ENCODE results near the gene SLC6A17.

The SLC6A17 gene

DNA sequence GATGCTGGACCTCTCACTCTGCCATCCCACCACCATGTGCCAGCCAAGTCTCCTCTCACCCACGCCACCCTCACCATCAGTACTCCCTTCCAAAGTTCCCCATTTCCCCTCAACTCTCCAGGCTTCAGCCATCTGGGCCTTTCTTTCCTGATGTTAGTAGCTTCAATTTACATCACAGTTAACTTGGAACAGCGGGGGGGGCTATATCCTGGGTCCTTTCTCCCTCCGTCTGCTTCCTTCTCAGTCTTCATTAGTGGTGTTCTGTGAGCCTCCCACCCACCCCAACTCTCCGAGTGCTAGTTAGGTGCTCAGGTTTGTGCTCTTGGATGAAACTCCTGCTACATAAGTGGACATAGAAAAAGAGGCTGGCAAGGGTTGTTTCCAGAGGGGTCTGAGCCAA lies 91.8 kb downstream of the SLC6A17 start:
- no peak for DNase-seq (ENCODE audit: low spot score)

DNA sequence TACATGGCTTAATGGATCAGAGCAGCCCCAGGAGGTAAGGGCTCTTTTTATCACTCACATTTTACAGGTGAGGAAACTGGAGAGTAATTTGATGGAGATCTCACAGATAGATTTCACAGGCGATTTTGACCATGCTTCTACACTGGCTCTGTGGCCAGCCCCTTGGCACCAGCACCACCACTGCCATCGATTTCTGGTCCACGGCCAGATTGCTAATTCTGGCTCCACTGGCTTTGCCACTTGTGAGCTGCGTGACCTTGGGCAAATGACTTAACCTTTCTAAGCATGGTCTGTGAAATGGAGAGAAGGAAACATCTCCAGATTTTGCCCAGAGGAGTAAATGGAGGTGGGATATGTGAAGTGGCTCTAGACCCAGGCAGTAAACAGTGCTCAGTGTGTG lies 92.4 kb downstream of the SLC6A17 start:
- no peak for DNase-seq (ENCODE audit: low spot score)

DNA sequence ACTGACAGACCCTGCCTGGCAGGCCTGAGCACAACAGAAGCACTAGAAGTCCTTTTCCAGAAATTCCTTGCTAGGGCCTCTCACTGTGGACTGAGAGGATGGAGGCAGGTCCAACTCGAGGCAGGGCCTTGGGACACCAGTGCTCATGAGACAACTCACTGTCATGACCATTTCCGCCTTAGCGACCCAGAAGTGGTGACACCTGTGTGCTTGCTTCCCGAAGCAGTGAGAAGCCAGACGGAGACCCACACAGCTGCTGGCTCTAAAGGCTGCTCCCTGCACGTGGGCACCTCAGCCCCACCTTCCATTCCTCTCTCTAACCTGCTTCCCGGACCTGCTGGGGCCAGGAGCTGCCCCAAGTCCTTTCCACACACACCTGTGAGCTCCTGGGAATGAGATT lies 92.9 kb downstream of the SLC6A17 start:
- DNase-seq (ENCODE audit: low spot score): no peak

DNA sequence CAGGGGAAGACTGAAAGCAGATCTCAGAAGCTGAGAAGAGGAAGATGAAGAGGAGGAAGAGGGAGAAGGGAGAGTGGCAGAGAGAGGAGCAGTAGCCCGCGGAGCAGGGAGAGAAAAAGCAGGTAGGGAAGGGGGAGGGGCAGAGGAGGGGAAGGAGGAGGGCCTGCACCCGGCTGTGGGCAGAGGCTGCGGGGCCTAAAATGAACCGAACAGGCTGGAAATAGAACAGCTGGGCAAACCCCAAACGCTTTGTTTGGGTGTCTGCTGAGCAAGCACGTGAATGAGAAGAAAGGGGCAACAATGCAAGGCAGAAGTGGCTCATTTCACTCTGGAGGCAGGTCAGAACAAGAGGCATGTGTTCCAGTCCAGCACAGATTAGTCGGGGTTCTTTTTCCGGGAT lies 93.3 kb downstream of the SLC6A17 start:
- no peak for DNase-seq (ENCODE audit: low spot score)

DNA sequence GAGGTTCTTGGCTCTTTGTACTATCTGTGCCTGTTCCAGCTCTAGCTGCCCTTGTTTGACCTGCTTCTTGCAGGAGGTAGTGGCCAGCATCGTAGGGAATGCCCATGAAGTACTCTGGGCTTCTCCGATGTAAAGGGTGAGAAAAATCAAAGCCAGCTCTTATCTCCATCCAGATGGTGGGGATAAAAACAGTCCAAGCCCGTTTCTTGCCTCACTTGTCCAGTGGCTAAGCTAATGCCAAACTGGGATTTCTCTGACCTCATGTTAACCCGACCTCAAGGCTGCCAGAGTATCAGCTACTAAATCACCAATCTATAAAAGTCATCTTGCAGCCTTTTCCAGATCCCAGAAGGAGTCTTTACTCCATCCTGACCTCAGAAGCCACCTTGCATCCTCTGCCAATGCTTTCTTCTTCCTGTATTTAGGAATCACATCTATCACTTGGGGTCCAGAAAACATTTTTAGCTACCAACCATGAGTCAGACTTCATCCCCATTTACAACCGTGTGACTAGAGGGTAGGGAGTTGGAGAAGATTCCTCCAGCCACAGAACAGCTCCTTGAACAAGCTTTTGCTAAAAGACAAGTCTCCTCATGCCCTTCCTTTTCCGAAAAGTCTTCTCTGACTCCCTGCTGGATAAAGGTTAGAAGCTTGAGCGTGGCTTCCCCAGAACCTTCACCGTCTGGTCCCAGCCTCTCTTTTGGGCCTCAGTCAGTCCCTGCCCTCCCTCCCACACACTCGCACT lies 95.8 kb downstream of the SLC6A17 start:
- DNase-seq (ENCODE audit: low spot score): no peak

DNA sequence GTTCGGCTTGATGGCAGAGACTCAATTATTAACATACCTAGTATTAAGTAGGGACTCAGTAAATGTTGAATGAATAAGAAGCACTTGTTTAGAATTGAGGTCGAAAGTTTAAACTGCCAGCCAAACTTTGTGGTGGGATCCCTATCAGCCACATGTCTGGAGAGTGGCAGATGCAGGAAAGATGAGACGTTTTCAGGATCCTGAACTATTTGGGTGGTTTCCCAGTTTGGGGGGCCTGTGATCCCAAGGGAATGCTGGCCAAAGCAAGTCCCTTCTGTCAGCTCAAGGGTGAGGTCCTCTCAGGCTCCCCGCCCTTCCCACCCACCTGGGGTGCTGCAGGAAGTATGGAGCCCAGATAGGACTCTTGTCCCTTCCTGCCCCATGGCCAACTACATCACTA lies 98.5 kb downstream of the SLC6A17 start:
- DNase-seq (ENCODE audit: low spot score): no peak

DNA sequence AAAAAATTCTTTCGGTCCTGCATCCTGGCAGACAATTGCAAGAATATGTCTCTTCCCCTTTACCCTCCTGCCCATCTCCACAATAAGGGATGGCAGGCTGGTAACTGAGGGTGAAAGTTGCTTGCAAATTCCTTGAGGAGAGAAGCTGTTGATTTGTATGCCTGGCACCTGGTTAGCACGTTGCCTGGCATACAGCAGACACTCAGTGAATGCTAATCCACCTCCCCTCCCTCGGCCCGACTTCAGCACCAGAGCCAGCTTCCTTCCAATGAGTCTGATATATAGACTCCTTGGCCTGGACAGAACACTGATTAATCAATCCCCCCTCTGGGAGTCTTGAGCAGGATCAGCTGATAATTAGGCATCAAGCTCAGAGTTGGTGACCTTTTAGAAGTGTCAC lies 99.0 kb downstream of the SLC6A17 start:
- DNase-seq (ENCODE audit: low spot score): no peak

DNA sequence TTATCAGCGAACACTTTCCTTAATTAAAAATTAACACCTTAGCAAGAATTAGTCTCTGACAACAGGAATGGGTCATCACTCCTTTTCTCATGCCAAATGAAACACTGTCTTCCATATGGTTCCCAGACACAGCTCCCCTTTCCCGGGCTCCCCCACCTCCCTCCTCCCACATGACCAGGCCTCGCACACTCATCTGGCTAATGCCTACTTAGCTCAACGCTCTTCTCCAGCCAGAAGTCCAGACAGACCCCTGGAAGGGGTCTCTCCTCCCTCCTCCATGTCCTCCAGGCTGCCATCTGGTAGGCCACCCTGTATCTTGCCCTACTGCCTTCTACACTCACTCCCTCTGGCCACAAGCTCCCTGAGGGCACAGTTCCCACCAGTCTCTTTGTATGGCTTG lies 99.7 kb downstream of the SLC6A17 start:
- no peak for DNase-seq (ENCODE audit: low spot score)

DNA sequence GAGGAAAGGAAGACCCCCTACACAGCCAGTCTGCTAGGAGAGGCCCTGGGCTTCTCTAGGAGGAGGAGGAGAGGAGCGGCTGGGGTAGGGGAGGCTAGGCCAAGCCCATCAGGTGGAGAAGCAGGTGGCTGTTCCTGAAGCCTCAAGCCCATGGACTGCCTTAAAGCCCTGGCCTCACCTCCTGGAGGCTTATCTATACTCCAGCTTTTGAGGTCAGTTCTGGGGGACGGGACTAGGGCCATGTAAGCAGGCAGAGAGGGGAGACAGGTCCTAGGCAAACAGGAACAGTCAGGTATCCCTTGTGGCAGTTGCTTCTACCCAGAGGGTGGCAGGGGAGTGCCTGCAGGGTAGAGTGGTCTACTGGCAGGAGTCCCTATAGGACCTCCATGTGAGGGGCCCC lies 100.5 kb downstream of the SLC6A17 start:
- no peak for DNase-seq (ENCODE audit: low spot score)
